DND-41 (cell line): ENCODE results near the gene GRIN1.

Source experiments
- ATAC-seq: fragments of 200-7000 bp; cut with Tn5 transposase; 3 replicates; pipeline ENCODE4 v1.9.1; 2021; ENCODE audit warnings: low read depth; ENCODE audit not compliant: insufficient read depth
- DNase-seq: peaks from one replicate; pipeline ENCODE4 v3.0.0-alpha.2; 2020
- H2AFZ ChIP-seq: 2 replicates; pipeline ENCODE4 v1.6.0; 2012; ENCODE audit warnings: low read depth, low read length
- H3K27ac ChIP-seq: 2 replicates; pipeline ENCODE4 v1.5.1; 2012; ENCODE audit warnings: low read length, inconsistent platforms
- H3K27me3 ChIP-seq: fragments of 200-600 bp; sonication (generic); 2 replicates; pipeline ENCODE4 v1.6.0; 2012; ENCODE audit warnings: low read length, mild to moderate bottlenecking, inconsistent platforms; ENCODE audit not compliant: insufficient read depth, poor library complexity
- H3K36me3 ChIP-seq: 2 replicates; pipeline ENCODE4 v1.5.1; 2012; ENCODE audit warnings: low read length, inconsistent platforms; ENCODE audit not compliant: insufficient read depth
- H3K4me1 ChIP-seq: 2 replicates; pipeline ENCODE4 v1.5.1; 2012; ENCODE audit warnings: mild to moderate bottlenecking, low read length; ENCODE audit not compliant: insufficient read depth
- H3K4me2 ChIP-seq: 2 replicates; pipeline ENCODE4 v1.6.0; 2012; ENCODE audit warnings: mild to moderate bottlenecking, moderate library complexity, low read length, inconsistent platforms; ENCODE audit not compliant: insufficient read depth
- H3K4me3 ChIP-seq, 2 experiments: fragments of 200-600 bp in 1 of 2; shearing (Covaris generic) in 1 of 2; 2 replicates each; pipeline ENCODE4 v1.5.1; 2012 to 2016; ENCODE audit warnings: inconsistent platforms in 2 of 2, low read length in 2 of 2, mild to moderate bottlenecking in 2 of 2, low read depth in 1 of 2, moderate library complexity in 1 of 2
- H3K79me2 ChIP-seq: 2 replicates; pipeline ENCODE4 v1.6.0; 2012; ENCODE audit warnings: low read length, inconsistent platforms; ENCODE audit not compliant: insufficient read depth
- H3K9ac ChIP-seq: 2 replicates; pipeline ENCODE4 v1.6.0; 2012; ENCODE audit warnings: low read depth, mild to moderate bottlenecking, inconsistent platforms, low read length, moderate library complexity
- H3K9me3 ChIP-seq: 2 replicates; pipeline ENCODE4 v1.5.1; 2012; ENCODE audit warnings: low read length, moderate library complexity, mild to moderate bottlenecking, inconsistent platforms; ENCODE audit not compliant: insufficient read depth, severe bottlenecking
- H4K20me1 ChIP-seq: 2 replicates; pipeline ENCODE4 v1.6.0; 2012; ENCODE audit warnings: low read length; ENCODE audit not compliant: insufficient read depth
- EZH2 ChIP-seq: IDR thresholded peaks from 3 replicates; pipeline ENCODE4 v1.6.1; 2012; ENCODE audit warnings: borderline replicate concordance, low read depth, mild to moderate bottlenecking, moderate library complexity, low read length, inconsistent platforms; ENCODE audit not compliant: severe bottlenecking
- TF ChIP-seq, protein P1 (sequence below): IDR thresholded peaks from 2 replicates; pipeline ENCODE4 v1.5.1; 2012; ENCODE audit warnings: borderline replicate concordance, low read length, moderate library complexity, mild to moderate bottlenecking; ENCODE audit not compliant: poor library complexity, severe bottlenecking; ENCODE audit errors: extremely low read depth

Gene GRIN1

DNA sequence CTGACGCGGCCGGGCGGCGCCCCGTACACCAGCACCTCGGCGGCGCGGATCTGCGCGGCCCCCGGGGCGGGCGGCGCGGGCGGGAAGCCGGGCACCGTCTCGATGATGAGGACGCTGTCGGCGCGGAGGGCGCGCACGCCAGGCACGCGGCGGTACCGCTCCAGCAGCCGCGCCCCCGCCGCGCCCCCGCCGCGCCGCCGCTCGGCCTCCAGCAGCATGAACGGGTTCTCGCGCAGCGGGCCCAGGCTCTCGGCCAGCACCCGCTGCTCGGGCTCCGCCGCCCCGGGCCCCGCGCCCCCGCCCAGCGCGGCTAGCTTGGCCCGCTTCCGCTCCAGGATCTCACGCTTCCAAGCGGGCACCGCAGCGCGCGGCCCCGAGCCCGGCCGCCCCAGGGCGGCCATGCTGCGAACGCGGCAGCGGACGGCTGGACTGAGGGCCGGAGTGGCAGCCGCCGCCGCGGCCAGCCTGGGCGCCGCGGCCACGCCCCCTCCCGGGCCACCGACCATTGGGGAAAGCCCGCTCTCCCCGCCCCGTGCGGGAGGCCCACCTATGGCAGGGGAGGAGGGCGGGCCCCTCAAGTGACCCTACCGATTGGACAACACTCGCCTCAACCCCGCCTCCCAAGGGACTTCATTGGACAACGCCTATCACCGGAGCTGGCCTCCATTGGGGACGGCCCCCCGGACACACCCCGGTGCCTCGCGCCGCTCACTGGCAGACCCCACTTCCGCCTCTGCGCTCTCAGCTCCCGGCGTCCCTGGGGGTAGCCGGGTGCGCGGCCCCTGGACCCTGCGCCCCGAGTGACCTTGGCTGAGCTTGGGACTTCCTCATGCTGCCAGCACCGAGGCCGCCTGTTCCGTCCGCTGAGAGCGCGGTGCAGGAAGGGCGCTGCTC, 61.6 kb downstream of the GRIN1 start, which contains the start of gene TPRN:
Gene TPRN (minus strand): TSS at position 431 of the 894 bp plus-strand sequence. CDS start 30 bp downstream, at position 401.
- Histone ChIP-seq H4K20me1 (peaks cover 42% of the 10 kb centered on the region), H3K27ac (peak within 1 kb of the TSS; percentile 89), H3K4me1 (peaks cover 64% of the 10 kb centered on the region), H3K79me2 (peaks cover 48% of the 10 kb centered on the region), H2AFZ (peak within 1 kb of the TSS; percentile 87), H3K4me3 (peak within 1 kb of the TSS; percentile 43 to 94), H3K9me3 (no peaks in the 10 kb centered on the region), H3K27me3 (no peaks in the 10 kb centered on the region), H3K4me2 (peak within 1 kb of the TSS; percentile 97), H3K36me3 (peaks cover 11% of the 10 kb centered on the region), H3K9ac (peak within 1 kb of the TSS; percentile 77)
- TF ChIP-seq, protein P1, sequence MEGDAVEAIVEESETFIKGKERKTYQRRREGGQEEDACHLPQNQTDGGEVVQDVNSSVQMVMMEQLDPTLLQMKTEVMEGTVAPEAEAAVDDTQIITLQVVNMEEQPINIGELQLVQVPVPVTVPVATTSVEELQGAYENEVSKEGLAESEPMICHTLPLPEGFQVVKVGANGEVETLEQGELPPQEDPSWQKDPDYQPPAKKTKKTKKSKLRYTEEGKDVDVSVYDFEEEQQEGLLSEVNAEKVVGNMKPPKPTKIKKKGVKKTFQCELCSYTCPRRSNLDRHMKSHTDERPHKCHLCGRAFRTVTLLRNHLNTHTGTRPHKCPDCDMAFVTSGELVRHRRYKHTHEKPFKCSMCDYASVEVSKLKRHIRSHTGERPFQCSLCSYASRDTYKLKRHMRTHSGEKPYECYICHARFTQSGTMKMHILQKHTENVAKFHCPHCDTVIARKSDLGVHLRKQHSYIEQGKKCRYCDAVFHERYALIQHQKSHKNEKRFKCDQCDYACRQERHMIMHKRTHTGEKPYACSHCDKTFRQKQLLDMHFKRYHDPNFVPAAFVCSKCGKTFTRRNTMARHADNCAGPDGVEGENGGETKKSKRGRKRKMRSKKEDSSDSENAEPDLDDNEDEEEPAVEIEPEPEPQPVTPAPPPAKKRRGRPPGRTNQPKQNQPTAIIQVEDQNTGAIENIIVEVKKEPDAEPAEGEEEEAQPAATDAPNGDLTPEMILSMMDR: no peak
- TF ChIP-seq EZH2: no peak
- peak; percentile 95 for ATAC-seq
- DNase-seq: peak; percentile 99

DNA sequence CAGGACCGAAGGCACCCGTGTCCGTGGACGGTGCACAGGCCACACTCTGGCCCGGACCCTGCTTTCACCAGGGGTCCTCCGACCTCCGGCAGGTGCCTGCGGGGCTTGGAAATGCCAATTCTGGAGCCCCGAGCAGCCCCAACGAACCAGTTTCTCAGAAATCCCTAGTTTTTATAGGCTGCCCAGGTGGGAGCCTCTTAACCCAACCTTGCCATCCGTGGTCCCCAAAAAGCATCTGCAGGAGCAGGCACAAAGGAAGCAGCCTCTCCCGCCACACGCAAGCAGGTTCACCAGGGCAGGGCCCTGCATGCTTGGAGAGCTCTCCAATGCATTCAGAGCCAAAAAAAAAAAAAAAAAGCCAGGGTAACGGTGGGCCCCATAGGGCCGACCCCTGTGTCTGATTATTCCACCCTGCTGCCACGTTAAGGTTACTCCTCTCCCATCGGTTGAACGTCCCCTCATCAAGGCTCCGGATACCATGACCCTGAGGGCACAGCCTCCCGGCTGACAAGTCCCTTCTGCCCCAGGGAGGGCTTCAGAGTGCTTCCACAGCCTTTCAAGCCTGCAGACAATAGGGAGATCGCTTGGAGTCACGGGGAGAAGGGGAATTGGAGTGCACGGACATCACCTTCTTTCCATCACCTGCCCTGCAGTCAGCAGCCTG, 62.4 kb downstream of the GRIN1 start:
- TF ChIP-seq, protein P1: no peak
- no peak for TF ChIP-seq EZH2
- DNase-seq (no peak), ATAC-seq (no peak)
- Histone ChIP-seq H4K20me1 (peaks cover 42% of the 10 kb centered on the region), H3K27me3 (no peaks in the 10 kb centered on the region), H3K79me2 (peaks cover 55% of the 10 kb centered on the region), H3K9ac (peak overlapping the region; percentile 77), H3K4me3 (peak overlapping the region; percentile 43 to 94), H2AFZ (peak overlapping the region; percentile 87), H3K4me2 (peak overlapping the region; percentile 97), H3K36me3 (peaks cover 17% of the 10 kb centered on the region), H3K4me1 (peaks cover 68% of the 10 kb centered on the region), H3K9me3 (no peaks in the 10 kb centered on the region), H3K27ac (peak overlapping the region; percentile 89)

DNA sequence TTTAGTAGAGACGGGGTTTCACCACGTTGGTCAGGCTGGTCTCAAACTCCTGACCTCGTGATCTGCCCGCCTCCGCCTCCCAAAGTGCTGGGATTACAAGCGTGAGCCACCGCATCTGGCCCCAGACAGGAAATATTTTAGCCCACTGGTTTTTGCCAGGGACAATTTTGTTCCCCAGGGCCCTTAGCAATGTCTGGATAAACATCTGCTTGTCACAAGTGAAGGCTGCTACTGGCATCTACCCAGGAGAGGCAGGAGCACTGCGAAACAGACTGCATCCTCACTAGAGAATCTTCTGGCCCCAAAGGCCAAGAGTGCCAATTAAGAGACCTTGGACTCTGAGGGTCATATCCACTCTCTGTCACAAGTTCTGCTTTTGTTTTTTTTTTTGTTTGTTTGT, 64.0 kb downstream of the GRIN1 start:
- no peak overlapping the region for H2AFZ ChIP-seq
- H4K20me1 ChIP-seq: peaks cover 34% of the 10 kb centered on the region
- H3K9ac ChIP-seq: no peak overlapping the region
- H3K36me3 ChIP-seq: peaks cover 28% of the 10 kb centered on the region
- peaks cover 63% of the 10 kb centered on the region for H3K79me2 ChIP-seq
- H3K27me3 ChIP-seq: no peaks in the 10 kb centered on the region
- H3K4me1 ChIP-seq: peaks cover 75% of the 10 kb centered on the region
- ATAC-seq (no peak), DNase-seq (no peak)
- no peaks in the 10 kb centered on the region for H3K9me3 ChIP-seq
- H3K4me2 ChIP-seq: peak overlapping the region; percentile 99; the same call in 1 of the 2 replicates
- H3K4me3 ChIP-seq: no peak overlapping the region
- no peak for TF ChIP-seq EZH2
- TF ChIP-seq, protein P1: no peak
- H3K27ac ChIP-seq: no peak overlapping the region
